DND-41 (cell line): Measurements from ENCODE around the gene SLC9A7.

ENCODE experiments used
- CTCF ChIP-seq: IDR thresholded peaks from 2 replicates; pipeline ENCODE4 v1.5.1; 2012; ENCODE audit warnings: borderline replicate concordance, low read length, moderate library complexity, mild to moderate bottlenecking; ENCODE audit not compliant: poor library complexity, severe bottlenecking; ENCODE audit errors: extremely low read depth
- EZH2 ChIP-seq: IDR thresholded peaks from 3 replicates; pipeline ENCODE4 v1.6.1; 2012; ENCODE audit warnings: borderline replicate concordance, low read depth, mild to moderate bottlenecking, moderate library complexity, low read length, inconsistent platforms; ENCODE audit not compliant: severe bottlenecking

GRCh38 chrX:46597208-46597607, 161.7 kb downstream of the SLC9A7 start:
- no peak for TF ChIP-seq EZH2
- no peak for TF ChIP-seq CTCF
